ENCODE data around the gene SYT7. TPM values are rescaled to one million over a fixed set of nuclear protein-coding genes. Genes with fewer than 3 reads are reported as not detected.

Gene SYT7
- total RNA-seq, 3 donors from 2014 or later (not counting 1 experiment from before 2014, with no cell fraction given): 0.07 TPM; not detected in 2

DNA sequence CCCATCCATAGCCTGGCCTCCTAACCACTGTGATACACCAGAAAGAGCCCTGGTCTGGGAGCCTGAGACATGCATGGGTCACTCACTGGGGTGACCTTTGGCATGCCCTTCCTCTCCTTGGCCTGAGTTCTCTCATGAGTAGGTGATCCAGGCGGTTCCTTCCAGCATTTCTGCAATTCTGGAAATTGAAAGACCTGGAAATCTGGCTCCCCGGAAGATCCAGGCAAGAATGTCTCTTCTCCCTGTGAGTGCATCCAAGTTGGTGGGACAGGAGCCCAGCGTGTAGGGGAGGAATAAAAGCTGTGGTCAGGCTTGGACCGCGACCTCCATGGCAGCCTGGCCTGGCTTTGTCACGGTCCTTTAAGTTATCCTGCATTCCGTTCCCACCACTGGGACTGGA is 16.1 kb upstream of the SYT7 start:
- no peaks in the 10 kb centered on the region for H3K4me1 ChIP-seq (ENCODE audit: control insufficient read depth, insufficient read depth, low read length)
- Mint-ChIP-seq H3K36me3 (no peaks in the 10 kb centered on the region), H3K27ac (no peak overlapping the region), H3K4me1 (no peaks in the 10 kb centered on the region), H3K27me3 (ENCODE audit: low read depth in 2 of 2) (peaks cover 23 to 26% of the 10 kb centered on the region in 2 donors), H3K4me3 (no peak overlapping the region), H3K9me3 (no peaks in the 10 kb centered on the region)
- no peak for DNase-seq
- H3K4me3 ChIP-seq (ENCODE audit: low read length): no peak overlapping the region
- WGBS (ENCODE audit: insufficient coverage): 86% methylated on average over 7 of the region's 7 CpGs
- no peaks in the 10 kb centered on the region for H3K27me3 ChIP-seq (ENCODE audit: control insufficient read depth, insufficient read depth, low read length)
- H3K27ac ChIP-seq (ENCODE audit: low read length): no peak overlapping the region
- H3K9me3 ChIP-seq (ENCODE audit: control insufficient read depth, insufficient read depth, low read length): no peaks in the 10 kb centered on the region
- ATAC-seq: no peak
- H3K36me3 ChIP-seq (ENCODE audit: control insufficient read depth, insufficient read depth, low read length): no peaks in the 10 kb centered on the region
- intact Hi-C loops (cut with micrococcal nuclease): no loop called here
- TF ChIP-seq, protein P1, sequence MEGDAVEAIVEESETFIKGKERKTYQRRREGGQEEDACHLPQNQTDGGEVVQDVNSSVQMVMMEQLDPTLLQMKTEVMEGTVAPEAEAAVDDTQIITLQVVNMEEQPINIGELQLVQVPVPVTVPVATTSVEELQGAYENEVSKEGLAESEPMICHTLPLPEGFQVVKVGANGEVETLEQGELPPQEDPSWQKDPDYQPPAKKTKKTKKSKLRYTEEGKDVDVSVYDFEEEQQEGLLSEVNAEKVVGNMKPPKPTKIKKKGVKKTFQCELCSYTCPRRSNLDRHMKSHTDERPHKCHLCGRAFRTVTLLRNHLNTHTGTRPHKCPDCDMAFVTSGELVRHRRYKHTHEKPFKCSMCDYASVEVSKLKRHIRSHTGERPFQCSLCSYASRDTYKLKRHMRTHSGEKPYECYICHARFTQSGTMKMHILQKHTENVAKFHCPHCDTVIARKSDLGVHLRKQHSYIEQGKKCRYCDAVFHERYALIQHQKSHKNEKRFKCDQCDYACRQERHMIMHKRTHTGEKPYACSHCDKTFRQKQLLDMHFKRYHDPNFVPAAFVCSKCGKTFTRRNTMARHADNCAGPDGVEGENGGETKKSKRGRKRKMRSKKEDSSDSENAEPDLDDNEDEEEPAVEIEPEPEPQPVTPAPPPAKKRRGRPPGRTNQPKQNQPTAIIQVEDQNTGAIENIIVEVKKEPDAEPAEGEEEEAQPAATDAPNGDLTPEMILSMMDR (IDR thresholded peaks at IDR 0.05): no peak

DNA sequence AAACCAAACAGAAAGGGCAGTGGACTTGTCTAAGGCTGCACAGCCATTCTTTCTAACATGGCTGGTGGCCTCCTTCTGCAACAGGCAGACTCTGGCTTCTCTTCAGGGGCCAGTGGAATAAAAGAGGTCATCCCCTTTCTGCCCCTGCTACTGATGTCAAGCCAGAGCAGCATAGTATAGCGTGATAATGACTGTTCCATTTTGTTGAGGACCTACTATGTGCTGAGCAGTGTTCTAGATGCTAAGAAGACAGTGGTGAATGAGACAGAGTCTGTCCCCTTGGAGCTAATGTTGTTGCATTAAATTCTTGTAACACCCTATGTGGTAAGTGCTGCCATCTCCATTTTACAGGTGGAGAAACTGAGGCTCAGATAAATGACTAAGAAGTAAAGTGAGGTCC is 15.7 kb upstream of the SYT7 start:
- WGBS (ENCODE audit: insufficient coverage): 64% methylated on average over 1 of the region's 1 CpG
- no peaks in the 10 kb centered on the region for H3K36me3 ChIP-seq (ENCODE audit: control insufficient read depth, insufficient read depth, low read length)
- Mint-ChIP-seq H3K9me3 (no peaks in the 10 kb centered on the region), H3K36me3 (no peaks in the 10 kb centered on the region), H3K27me3 (ENCODE audit: low read depth in 2 of 2) (peaks cover 27 to 31% of the 10 kb centered on the region in 2 donors), H3K4me3 (no peak overlapping the region), H3K4me1 (no peaks in the 10 kb centered on the region), H3K27ac (no peak overlapping the region)
- H3K27ac ChIP-seq (ENCODE audit: low read length): no peak overlapping the region
- no peaks in the 10 kb centered on the region for H3K27me3 ChIP-seq (ENCODE audit: control insufficient read depth, insufficient read depth, low read length)
- no peak overlapping the region for H3K4me3 ChIP-seq (ENCODE audit: low read length)
- DNase-seq (no peak), ATAC-seq (no peak)
- intact Hi-C loops (cut with micrococcal nuclease): no loop called here
- no peaks in the 10 kb centered on the region for H3K4me1 ChIP-seq (ENCODE audit: control insufficient read depth, insufficient read depth, low read length)
- H3K9me3 ChIP-seq (ENCODE audit: control insufficient read depth, insufficient read depth, low read length): no peaks in the 10 kb centered on the region
- TF ChIP-seq, protein P1 (IDR thresholded peaks at IDR 0.05): no peak

DNA sequence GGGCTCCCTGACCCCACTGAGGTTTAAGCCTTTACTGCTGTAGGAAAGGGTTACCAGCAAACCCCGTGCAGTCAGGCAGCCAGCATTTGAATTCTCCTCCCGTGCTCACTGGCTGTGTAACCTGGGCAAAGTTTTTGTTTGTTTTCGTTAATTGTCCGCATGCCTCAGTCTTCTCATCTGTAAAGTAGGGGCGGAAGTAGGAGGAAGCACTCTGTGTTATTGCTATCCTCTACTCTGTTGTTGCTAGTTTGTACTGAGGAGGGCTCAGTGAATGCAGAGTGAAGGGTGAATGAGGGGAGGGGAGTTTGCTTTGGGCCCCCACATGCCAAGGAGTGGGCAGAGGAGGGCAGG is 14.0 kb upstream of the SYT7 start:
- no peaks in the 10 kb centered on the region for H3K27me3 ChIP-seq (ENCODE audit: control insufficient read depth, insufficient read depth, low read length)
- H3K27ac ChIP-seq (ENCODE audit: low read length): no peak overlapping the region
- TF ChIP-seq, protein P1 (IDR thresholded peaks at IDR 0.05): no peak
- DNase-seq: no peak
- no peaks in the 10 kb centered on the region for H3K36me3 Mint-ChIP-seq
- no peaks in the 10 kb centered on the region for H3K4me1 ChIP-seq (ENCODE audit: control insufficient read depth, insufficient read depth, low read length)
- ATAC-seq: no peak
- no peak overlapping the region for H3K4me3 Mint-ChIP-seq
- no peaks in the 10 kb centered on the region for H3K4me1 Mint-ChIP-seq
- no peaks in the 10 kb centered on the region for H3K36me3 ChIP-seq (ENCODE audit: control insufficient read depth, insufficient read depth, low read length)
- H3K9me3 Mint-ChIP-seq: no peaks in the 10 kb centered on the region
- no peaks in the 10 kb centered on the region for H3K9me3 ChIP-seq (ENCODE audit: control insufficient read depth, insufficient read depth, low read length)
- peaks cover 34 to 38% of the 10 kb centered on the region in 2 donors for H3K27me3 Mint-ChIP-seq (ENCODE audit: low read depth in 2 of 2)
- no peak overlapping the region for H3K4me3 ChIP-seq (ENCODE audit: low read length)
- WGBS (ENCODE audit: insufficient coverage): 78% methylated on average over 5 of the region's 5 CpGs
- intact Hi-C loops (cut with micrococcal nuclease): no loop called here
- no peak overlapping the region for H3K27ac Mint-ChIP-seq

DNA sequence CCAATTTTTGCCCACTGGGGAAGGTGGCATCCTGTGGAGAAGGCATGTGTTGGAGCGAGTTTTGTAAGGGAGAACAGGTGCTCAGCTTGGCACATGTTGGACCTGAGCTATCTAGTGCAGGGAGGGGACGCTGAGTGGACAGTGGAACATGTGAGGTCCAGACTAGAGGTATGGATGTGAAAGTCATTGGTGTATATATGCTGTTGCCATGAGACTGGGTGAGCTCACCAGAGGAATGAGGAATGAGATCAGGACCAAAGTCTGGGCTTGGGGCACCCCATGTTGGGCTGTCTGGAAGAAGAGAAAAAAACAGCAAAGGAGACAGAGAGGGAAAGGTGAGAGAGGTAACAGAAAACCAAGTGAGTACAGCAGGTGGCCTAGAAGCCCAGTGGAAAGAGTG is 12.3 kb upstream of the SYT7 start:
- peaks cover 3% of the 10 kb centered on the region for H3K27me3 ChIP-seq (ENCODE audit: control insufficient read depth, insufficient read depth, low read length)
- TF ChIP-seq, protein P1 (IDR thresholded peaks at IDR 0.05): no peak
- no peak overlapping the region for H3K4me3 ChIP-seq (ENCODE audit: low read length)
- intact Hi-C loops (cut with micrococcal nuclease): no loop called here
- no peaks in the 10 kb centered on the region for H3K9me3 Mint-ChIP-seq
- peaks cover 44 to 49% of the 10 kb centered on the region in 2 donors for H3K27me3 Mint-ChIP-seq (ENCODE audit: low read depth in 2 of 2)
- no peak overlapping the region for H3K4me3 Mint-ChIP-seq
- no peak for ATAC-seq
- DNase-seq: no peak
- no peak overlapping the region for H3K27ac Mint-ChIP-seq
- peaks cover 7 to 10% of the 10 kb centered on the region in 2 donors for H3K4me1 Mint-ChIP-seq
- peaks cover 6% of the 10 kb centered on the region for H3K4me1 ChIP-seq (ENCODE audit: control insufficient read depth, insufficient read depth, low read length)
- no peak overlapping the region for H3K27ac ChIP-seq (ENCODE audit: low read length)
- 81% methylated on average over 2 of the region's 2 CpGs for WGBS (ENCODE audit: insufficient coverage)
- H3K36me3 Mint-ChIP-seq: no peaks in the 10 kb centered on the region
- no peaks in the 10 kb centered on the region for H3K9me3 ChIP-seq (ENCODE audit: control insufficient read depth, insufficient read depth, low read length)
- no peaks in the 10 kb centered on the region for H3K36me3 ChIP-seq (ENCODE audit: control insufficient read depth, insufficient read depth, low read length)

Measured in natural killer cell (primary cell).